ENCODE measurements around the gene GGA1. TPM values are rescaled to one million over a fixed set of nuclear protein-coding genes. Genes with fewer than 3 reads are reported as not detected.

GGA1 gene
- total RNA-seq, 2 donors from 2014 or later = 85.5 to 142 TPM

DNA sequence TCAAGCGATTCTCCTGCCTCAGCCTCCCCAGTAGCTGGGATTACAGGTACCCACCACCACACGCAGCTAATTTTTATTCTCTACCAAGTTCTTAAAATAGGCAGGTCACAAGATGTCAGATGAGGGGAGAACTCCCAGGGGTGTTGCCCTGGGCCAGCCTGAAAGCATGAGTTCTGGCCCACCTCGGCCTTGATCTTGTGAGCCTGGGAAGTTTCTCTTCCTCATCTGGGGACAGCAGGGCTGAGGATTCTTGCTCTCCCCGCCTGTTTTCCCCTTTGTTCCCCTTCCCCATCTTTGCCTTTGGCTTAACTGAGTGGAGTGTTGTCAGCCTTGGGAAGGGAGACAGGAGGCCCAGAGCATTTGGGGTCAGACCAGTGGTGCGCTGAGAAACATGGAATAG, 53.4 kb downstream of the GGA1 start:
- ATAC-seq (no peak), DNase-seq (ENCODE audit: low spot score) (no peak)
- no peaks in the 10 kb centered on the region for H3K27me3 Mint-ChIP-seq
- no peaks in the 10 kb centered on the region for H3K36me3 Mint-ChIP-seq
- H3K9me3 Mint-ChIP-seq = no peaks in the 10 kb centered on the region
- H3K4me1 Mint-ChIP-seq (ENCODE audit: low read depth in 2 of 2) = peaks cover 34 to 45% of the 10 kb centered on the region in 2 donors
- peak overlapping the region; percentile 21 to 47 for H3K27ac Mint-ChIP-seq
- peak overlapping the region; percentile 15 for H3K4me3 Mint-ChIP-seq

DNA sequence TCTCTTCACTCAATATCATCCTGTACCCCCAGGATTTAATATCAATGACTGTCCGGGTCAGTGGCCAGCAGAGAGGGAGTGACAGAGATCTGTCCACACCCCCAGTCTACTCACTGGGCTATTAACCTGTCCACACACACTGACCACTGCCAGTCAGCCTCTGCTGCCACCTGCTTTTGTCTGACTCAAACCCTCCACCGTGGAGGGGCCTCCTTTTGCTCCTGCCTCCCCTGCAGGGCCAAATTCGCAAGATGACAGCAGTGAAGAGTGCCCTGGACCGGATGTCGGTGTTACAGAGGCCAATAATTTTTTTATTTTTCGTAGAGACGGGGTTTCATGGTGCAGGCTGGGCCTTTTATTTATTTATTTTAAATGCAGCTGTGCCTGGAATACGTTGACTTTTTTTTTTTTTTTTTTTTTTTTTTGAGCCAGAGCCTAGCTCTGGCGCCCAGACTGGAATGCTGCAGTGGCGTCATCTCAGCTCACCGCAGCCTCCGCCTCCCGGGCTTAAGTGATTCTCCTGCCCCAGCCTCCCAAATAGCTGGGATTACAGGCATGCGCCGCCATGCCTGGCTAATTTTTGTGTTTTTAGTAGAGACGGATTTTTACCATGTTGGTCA, 55.0 kb downstream of the GGA1 start:
- Mint-ChIP-seq H3K27me3 (no peaks in the 10 kb centered on the region), H3K27ac (no peak overlapping the region), H3K9me3 (no peaks in the 10 kb centered on the region), H3K4me3 (no peak overlapping the region), H3K4me1 (ENCODE audit: low read depth in 2 of 2) (peaks cover 27 to 37% of the 10 kb centered on the region in 2 donors), H3K36me3 (no peaks in the 10 kb centered on the region)
- DNase-seq (ENCODE audit: low spot score) (no peak), ATAC-seq (no peak)

DNA sequence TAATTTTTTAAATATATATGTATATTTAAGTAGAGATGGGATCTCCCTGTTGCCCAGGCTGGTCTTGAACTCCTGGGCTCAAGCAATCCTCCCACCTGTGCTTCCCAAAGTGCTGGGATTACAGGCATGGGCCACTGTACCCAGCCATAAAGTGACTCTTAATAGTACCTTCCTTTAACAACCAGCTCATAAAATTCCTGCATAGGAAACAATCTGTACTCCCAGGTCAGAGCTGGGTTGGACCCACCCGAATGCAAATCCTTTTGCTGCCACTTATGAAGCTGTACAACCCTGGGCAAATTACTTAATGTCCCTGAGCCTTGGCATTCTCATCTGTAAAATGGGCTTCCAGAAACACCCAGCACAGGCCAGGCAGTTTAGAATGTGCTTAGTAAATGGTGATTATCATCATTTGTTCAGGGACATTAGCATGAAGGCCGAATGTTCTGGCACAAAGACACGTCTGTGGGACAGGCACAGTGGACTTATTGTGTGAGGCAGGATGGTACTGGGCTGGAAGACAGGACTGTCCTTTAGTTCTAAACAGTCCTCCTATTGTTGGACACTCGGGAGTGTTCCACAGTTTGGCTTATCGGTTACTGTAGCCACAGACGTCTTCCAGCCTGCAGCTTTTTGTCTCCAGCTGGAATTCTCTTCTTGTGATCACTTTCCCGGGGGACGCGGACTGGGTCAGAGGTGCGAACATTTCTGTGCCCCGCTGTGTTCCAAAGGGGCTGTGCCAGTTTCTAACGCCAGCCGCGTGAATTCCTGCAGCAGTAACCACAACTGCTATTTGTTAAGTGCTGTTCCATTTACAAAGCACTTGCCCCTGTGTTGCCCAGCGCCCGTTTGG, 55.8 kb downstream of the GGA1 start:
- Mint-ChIP-seq H3K4me3 (no peak overlapping the region), H3K36me3 (no peaks in the 10 kb centered on the region), H3K4me1 (ENCODE audit: low read depth in 2 of 2) (peaks cover 26 to 33% of the 10 kb centered on the region in 2 donors), H3K9me3 (no peaks in the 10 kb centered on the region), H3K27me3 (no peaks in the 10 kb centered on the region), H3K27ac (no peak overlapping the region)
- no peak for DNase-seq (ENCODE audit: low spot score)
- ATAC-seq = no peak

DNA sequence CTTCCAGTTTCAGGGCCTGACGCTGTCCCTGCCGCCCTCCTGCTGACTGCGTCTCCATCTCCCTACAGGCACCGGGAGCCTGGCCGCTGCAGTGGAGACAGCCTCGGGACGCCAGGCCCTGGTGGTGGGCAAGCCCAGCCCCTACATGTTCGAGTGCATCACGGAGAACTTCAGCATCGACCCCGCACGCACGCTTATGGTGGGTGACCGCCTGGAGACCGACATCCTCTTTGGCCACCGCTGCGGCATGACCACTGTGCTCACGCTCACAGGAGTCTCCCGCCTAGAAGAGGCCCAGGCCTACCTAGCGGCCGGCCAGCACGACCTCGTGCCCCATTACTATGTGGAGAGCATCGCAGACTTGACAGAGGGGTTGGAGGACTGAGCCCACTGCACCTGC, 56.9 kb downstream of the GGA1 start:
- ATAC-seq = no peak

DNA sequence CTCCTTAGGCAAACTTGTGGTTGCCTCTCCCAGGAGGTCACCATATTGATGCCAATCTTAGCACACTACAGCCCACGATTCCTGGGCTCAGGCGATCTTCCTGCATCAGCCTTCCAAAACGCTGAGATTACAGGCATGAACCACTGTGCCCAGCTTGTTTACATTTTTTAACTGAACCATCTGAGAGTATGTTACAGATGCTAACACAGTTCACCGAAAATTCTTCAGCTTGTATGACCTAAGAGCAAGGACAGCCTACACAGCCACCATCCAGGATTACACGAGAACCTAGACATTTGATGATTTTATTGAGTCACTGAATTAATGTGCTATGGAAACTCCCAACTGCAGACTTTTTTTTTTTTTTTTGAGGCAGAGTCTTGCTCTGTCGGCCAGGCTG, 61.0 kb downstream of the GGA1 start:
- no peak overlapping the region for H3K27ac Mint-ChIP-seq
- H3K4me3 Mint-ChIP-seq = no peak overlapping the region
- DNase-seq (ENCODE audit: low spot score) (no peak), ATAC-seq (no peak)
- no peaks in the 10 kb centered on the region for H3K9me3 Mint-ChIP-seq
- H3K27me3 Mint-ChIP-seq = no peaks in the 10 kb centered on the region
- H3K36me3 Mint-ChIP-seq = no peaks in the 10 kb centered on the region
- peaks cover 6 to 15% of the 10 kb centered on the region in 2 donors for H3K4me1 Mint-ChIP-seq (ENCODE audit: low read depth in 2 of 2)

More for the DNA sequence above, 56.9 kb downstream of the GGA1 start:
- no peaks in the 10 kb centered on the region for H3K36me3 Mint-ChIP-seq
- H3K4me3 Mint-ChIP-seq = no peak overlapping the region
- H3K4me1 Mint-ChIP-seq (ENCODE audit: low read depth in 2 of 2) = peaks cover 16 to 23% of the 10 kb centered on the region in 2 donors
- H3K27ac Mint-ChIP-seq = no peak overlapping the region
- DNase-seq (ENCODE audit: low spot score) = no peak
- no peaks in the 10 kb centered on the region for H3K27me3 Mint-ChIP-seq
- H3K9me3 Mint-ChIP-seq = no peaks in the 10 kb centered on the region

DNA sequence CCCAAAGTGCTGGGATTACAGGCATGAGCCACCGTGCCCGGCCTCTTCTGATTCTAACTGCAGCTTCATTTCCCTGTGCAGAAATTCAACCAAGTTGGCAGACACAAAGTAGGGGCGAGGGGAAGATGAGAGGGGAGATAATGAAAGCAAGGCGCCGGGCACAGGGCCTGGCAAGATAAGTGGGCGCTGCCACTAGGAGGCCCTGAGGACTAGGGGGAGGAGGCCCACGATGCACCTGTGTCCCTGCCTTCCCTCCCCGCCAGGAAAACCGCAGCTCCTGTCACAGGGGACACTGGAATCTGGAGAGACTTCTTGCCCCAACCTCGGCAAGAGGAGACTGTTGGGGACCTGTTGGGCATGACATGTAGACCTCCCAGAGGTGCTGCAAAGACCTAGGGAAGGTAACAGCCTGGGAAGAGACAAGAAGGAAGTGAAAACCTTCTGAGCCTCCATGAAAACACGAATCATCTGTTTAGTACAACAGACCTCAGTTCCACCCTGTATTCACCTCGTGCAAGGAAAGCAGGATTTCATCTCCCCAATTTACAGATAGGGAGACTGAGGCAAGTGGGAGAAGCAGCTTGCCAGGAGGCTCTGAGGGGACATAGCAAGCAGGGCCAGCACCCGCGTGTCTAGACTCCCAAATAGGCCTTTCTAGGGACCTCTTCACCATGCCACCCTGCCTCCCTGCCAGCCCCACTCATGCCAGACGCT, 63.7 kb downstream of the GGA1 start:
- ATAC-seq = no peak
- no peak for DNase-seq (ENCODE audit: low spot score)

DNA sequence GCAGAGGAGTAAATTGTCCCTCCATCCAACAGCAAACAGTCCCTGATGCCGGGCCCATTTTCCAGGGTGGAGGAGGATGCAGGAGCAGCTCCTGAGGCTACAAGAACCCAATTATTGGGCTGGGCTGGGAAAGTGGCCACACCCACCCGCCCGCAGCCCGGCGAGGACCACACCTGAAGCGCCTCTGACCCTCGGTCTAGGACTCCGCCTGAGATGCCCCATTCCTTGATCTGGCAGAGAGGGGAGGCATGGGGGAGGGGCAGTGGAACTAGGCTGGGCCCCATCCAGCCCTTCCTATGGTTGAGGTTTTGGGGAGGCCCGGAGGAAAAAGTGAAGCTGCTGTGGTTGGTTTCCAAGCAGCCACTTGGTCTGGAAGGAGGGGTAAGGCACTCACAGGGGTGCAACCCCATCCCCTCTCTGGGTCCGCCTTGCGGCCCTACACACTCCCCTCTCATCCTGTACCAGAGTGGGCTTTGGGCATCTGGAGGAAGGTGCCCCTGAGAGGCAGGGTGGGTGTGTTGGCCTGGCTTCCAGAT, 64.4 kb downstream of the GGA1 start:
- H3K9me3 Mint-ChIP-seq = no peaks in the 10 kb centered on the region
- ATAC-seq = no peak
- H3K4me1 Mint-ChIP-seq (ENCODE audit: low read depth in 2 of 2) = peaks cover 25% of the 10 kb centered on the region in 2 donors
- no peaks in the 10 kb centered on the region for H3K36me3 Mint-ChIP-seq
- H3K27me3 Mint-ChIP-seq = no peaks in the 10 kb centered on the region
- no peak for DNase-seq (ENCODE audit: low spot score)
- H3K4me3 Mint-ChIP-seq = no peak overlapping the region
- no peak overlapping the region for H3K27ac Mint-ChIP-seq

More for the DNA sequence above, 63.7 kb downstream of the GGA1 start:
- Mint-ChIP-seq H3K27ac (peak overlapping the region in 1 of 2 donors; percentile 47), H3K27me3 (no peaks in the 10 kb centered on the region), H3K9me3 (no peaks in the 10 kb centered on the region), H3K36me3 (no peaks in the 10 kb centered on the region), H3K4me3 (no peak overlapping the region), H3K4me1 (ENCODE audit: low read depth in 2 of 2) (peaks cover 21 to 23% of the 10 kb centered on the region in 2 donors)

DNA sequence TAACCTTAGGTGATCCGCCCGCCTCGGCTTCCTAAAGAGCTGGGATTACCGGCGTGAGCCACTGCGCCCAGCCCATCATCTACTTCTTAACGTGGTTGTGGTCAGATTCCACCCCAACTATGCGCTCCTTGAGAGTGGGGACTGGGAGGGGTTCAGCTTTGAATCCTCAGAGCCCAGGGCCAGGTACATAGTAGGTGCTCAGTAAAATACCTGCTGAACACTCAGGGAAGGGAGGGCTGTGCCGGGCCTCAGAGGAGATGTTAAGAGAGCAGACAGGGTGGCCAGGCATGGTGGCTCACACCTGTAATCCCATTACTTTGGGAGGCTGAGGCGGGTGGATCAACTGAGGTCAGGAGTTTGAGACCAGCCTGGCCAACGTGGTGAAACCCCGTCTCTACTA, 65.6 kb downstream of the GGA1 start:
- peak overlapping the region in 1 of 2 donors; percentile 90 for H3K27ac Mint-ChIP-seq
- peaks cover 28% of the 10 kb centered on the region in 2 donors for H3K4me1 Mint-ChIP-seq (ENCODE audit: low read depth in 2 of 2)
- no peaks in the 10 kb centered on the region for H3K9me3 Mint-ChIP-seq
- no peaks in the 10 kb centered on the region for H3K36me3 Mint-ChIP-seq
- DNase-seq (ENCODE audit: low spot score) = no peak
- H3K27me3 Mint-ChIP-seq = no peaks in the 10 kb centered on the region
- no peak for ATAC-seq
- H3K4me3 Mint-ChIP-seq = peak overlapping the region; percentile 39

DNA sequence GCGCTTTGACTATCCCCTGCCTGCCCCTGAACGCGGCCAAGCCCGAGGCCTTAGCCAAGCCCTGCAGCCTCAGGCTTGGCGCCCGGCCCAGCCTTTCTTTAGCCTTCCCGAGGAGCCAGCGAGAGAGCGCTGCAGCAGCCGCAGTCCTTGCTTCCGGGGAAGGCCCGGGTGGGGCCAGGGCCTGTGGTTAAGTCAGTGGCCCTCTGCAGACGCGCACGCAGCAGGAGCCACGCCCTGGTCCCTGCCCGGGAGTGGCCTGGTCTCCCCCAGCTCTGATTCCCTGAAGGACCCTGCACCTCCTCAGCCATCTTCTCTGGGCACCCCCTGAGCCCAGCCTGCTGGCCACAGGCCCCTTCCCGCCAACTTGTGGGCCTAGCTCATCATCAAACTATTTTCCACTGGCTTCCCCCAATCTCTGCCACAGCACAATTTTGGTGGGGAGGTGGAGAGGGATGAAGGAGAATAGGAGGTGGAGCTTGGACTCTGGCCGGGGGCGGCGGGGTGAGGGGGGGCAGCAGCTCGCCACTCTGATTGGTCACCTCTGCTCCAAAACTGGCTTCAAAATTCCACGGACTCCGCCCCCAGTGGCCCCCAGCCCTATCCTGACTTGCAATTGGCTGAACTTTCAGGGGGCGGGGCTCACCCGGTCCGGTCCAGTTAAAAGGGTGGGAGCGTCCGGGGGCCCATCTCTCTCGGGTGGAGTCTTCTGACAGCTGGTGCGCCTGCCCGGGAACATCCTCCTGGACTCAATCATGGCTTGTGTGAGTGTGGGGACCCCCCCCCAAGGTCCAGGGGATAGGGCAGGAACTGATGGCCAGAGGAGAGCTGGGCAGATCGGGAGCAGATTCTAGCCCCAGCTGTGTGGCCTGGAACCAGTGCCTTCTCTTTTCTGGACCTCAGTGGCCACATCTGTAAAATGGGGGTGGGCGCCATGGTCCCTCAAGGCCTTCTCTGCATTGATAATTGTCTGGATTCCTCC, 66.6 kb downstream of the GGA1 start, which contains the start of gene LGALS1:
Gene LGALS1, plus strand, starts transcription at position 686 of the 979 bp plus-strand sequence. Its CDS starts 67 bp downstream, at position 753.
- peak within 1 kb of the TSS; percentile 97 for H3K4me3 Mint-ChIP-seq
- no peaks in the 10 kb centered on the region for H3K27me3 Mint-ChIP-seq
- ATAC-seq (peak; percentile 74 to 81), DNase-seq (ENCODE audit: low spot score) (peak; percentile 91)
- H3K27ac Mint-ChIP-seq = peak within 1 kb of the TSS; percentile 89 to 90
- H3K36me3 Mint-ChIP-seq = no peaks in the 10 kb centered on the region
- H3K4me1 Mint-ChIP-seq (ENCODE audit: low read depth in 2 of 2) = peaks cover 32 to 35% of the 10 kb centered on the region in 2 donors
- no peaks in the 10 kb centered on the region for H3K9me3 Mint-ChIP-seq

DNA sequence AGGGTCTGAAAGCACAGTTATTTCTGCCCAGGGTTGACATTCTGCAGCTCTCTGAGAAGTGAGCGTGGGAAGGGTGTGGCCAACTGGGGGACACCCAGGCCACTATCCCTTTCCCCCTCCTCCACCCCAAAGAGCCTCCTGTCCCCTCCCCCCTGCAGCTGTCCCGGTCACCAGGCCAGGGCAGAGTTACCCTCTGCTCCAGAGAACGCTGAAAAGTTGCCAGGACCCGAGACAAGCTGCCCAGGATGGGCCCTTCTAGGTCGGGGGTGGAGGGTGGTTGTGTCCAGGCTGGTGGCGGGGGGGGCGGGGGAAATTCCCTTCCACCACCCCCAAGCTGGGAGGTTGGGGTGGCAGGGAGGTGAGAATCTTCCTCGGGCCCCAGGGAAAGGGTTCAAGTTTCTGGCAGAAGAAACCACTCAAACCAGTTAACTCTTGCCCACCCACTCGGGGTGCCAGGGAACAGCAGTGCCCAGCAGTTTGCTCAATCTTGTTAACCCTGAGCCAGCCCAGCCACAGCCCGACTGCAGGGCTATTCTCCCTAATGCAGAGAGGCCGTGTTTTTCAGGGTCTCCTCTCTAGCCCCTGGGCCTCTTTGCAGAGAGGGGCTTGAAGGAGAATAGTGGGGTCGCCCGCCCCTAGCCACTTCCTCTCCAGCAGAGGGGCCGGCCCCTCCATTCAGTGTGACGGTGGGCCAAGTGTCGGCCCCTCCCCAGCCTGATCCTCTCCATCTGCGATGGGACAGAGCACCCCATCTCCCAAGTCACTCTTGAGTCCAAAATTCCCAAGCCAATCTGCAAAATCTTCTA, 67.5 kb downstream of the GGA1 start:
- peak overlapping the region; percentile 89 to 90 for H3K27ac Mint-ChIP-seq
- no peaks in the 10 kb centered on the region for H3K27me3 Mint-ChIP-seq
- ATAC-seq (peak; percentile 1 to 4), DNase-seq (ENCODE audit: low spot score) (peak; percentile 64)
- H3K4me3 Mint-ChIP-seq = peak overlapping the region; percentile 97
- H3K36me3 Mint-ChIP-seq = no peaks in the 10 kb centered on the region
- no peaks in the 10 kb centered on the region for H3K9me3 Mint-ChIP-seq
- peaks cover 33 to 36% of the 10 kb centered on the region in 2 donors for H3K4me1 Mint-ChIP-seq (ENCODE audit: low read depth in 2 of 2)

DNA sequence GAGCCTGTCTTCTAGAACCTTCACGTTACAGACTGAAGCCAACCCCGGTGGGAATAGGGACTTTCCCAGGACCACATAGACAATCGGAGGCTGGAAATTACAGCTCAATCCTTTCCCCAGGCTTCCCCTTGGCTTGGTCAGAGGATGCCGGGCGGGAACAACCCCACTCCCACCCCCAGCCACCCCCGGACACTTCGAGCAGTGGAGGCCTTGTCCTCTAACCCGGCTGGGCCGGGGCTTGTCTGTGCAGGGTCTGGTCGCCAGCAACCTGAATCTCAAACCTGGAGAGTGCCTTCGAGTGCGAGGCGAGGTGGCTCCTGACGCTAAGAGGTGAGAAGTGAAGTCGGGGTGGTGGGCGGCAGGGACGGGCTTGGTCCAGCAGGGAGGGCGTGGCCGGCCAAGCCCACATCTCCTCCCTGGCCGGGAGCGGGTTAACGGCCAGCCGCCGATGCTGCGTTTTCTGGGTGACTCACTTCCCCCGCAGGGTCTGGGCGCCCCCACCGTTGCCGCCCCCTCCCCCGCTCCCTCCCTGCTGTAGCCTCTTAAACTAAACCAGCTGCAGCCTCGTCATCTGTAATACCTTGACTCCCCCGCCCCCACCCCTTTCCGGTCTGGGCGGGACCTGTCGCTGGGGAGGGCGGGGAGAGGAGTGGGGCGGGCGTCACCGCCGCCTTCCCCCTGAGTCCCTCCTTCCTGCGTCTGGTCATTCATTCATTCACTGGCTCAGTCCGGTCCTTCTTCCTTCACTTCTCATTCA, 68.3 kb downstream of the GGA1 start:
- peak; percentile 94 for DNase-seq (ENCODE audit: low spot score)

More for the DNA sequence above, 68.3 kb downstream of the GGA1 start:
- Mint-ChIP-seq H3K4me1 (ENCODE audit: low read depth in 2 of 2) (peaks cover 41 to 42% of the 10 kb centered on the region in 2 donors), H3K36me3 (no peaks in the 10 kb centered on the region), H3K27ac (peak overlapping the region; percentile 89 to 90), H3K4me3 (peak overlapping the region; percentile 97), H3K9me3 (no peaks in the 10 kb centered on the region), H3K27me3 (no peaks in the 10 kb centered on the region)
- ATAC-seq = peak; percentile 89 to 90

Measured in natural killer cell treated with Interleukin-12 subunit alpha and Interleukin-12 subunit beta and Interleukin-15 and Interleukin-18, amount 100 ng/mL, for 72 hours (primary cell).